Left colon (tissue), 2 donors: ENCODE measurements around the gene SPSB1. TPM values are rescaled to one million over a fixed set of nuclear protein-coding genes. Genes with fewer than 3 reads are reported as not detected.
A peak's percentile ranks its signal among the peaks of the same experiment; 100 is the strongest.
"Not testable (repeated sequence)": the region's sequence is repeated elsewhere in the genome, so short reads cannot be mapped to it uniquely, and the experiment has no call there.

ENCODE experiments used
- ATAC-seq: fragments of 200-7000 bp; cut with Tn5 transposase; one replicate; pipeline ENCODE4 v1.9.1; 2020; ENCODE audit warnings: mild to moderate bottlenecking, moderate library complexity
- DNase-seq, 2 donors: peaks; one replicate each; pipeline ENCODE4 v3.0.0-alpha.2; 2020
- intact Hi-C, 2 donors: fragments of 100-400 bp; cut with DNase I in 1 of 2; cut with micrococcal nuclease in 1 of 2; formaldehyde crosslinking; loops; one replicate each; pipeline versions ENCODE4 v1.11.2 to v1.14.0; 2022; cut with DNase I, micrococcal nuclease
- total RNA-seq, 2 donors: library from RNA; stranded (reverse); fragmentation: NEBNext Ultra II Directional; extraction: Animal tissue kit (Norgen Biotek cat#: 25700); gene quantifications; one replicate each; pipeline ENCODE4 v1.2.1, GENCODE V29; 2021
- donor health status: DM: no; HTN: no; CAD: no.
- donor health status: DM: yes; HTN: yes; CAD: no.

The SPSB1 gene
- total RNA-seq, 2 donors from 2014 or later: 30.3 to 56.4 TPM

DNA sequence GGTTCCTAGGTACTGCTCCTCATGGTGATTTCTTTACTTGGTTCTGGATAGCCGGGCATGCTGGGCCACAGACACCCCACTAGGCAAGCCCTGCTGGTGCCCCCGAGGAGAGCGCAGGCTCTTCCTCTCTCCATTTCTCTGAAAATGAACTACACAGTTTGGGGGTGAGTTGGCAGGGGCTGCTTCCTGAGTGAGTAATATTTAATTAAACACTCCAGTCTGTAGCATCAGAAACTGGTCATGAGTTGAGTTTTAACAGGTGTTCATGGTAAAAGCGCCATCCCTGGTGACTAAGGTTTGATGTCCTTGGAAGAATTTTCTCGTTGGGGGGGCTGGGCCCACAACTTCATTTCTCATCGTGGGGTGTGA lies 1.7 kb downstream of the SPSB1 start:
- no peak for ATAC-seq
- DNase-seq: peak in 1 of 2 donors; percentile 30
- intact Hi-C loops: no loop called here

DNA sequence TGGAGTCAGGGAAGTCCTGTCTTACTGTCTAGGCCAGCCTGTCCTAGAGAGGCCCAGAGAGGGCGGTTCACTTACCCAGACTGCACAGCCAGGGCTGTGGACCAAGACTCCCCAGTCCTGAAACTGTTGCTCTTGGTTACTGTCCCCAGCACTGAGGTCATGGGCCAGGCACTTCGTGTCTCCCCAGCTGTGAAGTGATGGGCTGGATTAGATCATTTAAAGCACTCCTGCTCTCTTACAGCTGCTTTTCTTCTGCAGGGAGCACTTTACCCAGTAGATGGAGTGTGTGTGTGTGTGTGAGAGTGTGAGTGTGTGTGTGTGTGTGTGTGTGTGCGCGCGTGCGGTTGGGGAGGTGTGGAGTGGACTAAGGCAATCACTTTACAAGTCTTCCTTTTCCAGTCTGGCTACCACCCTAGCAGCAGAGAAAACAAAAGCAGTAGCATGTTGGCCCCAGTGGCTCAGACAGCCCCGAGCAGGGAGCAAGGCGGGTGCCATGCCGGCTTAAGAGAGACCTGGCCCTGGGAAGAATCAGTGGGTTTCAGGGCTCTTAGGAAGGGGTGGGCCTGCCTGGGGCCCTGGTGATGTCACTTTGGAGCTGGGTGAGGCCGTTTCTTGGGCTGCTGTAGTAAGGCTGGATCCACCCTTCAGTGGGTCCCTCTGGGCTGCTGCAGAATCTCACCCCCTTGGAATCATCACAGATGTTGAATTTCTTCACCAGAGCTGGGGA lies 2.4 kb downstream of the SPSB1 start:
- DNase-seq (peak in 1 of 2 donors; percentile 39), ATAC-seq (peak; percentile 23)
- intact Hi-C loops: no loop called here

DNA sequence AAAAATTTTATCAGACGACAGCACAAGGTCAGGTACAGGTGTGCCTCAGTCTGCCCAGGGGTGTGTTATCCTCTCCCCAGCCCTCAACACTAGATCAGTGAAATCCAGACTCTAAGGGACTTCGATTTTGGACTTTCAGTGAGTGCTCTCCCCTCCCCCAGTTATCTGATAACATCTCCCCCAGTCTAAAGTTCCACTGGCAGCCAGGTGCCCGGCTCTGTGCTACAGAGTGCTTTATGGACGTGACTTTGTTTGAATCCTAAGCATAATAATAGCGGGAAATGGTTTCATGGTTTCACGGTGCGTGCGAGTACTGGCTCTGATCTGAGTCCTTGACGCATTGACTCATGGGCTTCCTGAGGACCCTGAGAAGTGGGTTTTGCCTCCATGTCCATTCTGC lies 3.2 kb downstream of the SPSB1 start:
- no peak for ATAC-seq
- intact Hi-C loops: no loop called here
- no peak for DNase-seq

DNA sequence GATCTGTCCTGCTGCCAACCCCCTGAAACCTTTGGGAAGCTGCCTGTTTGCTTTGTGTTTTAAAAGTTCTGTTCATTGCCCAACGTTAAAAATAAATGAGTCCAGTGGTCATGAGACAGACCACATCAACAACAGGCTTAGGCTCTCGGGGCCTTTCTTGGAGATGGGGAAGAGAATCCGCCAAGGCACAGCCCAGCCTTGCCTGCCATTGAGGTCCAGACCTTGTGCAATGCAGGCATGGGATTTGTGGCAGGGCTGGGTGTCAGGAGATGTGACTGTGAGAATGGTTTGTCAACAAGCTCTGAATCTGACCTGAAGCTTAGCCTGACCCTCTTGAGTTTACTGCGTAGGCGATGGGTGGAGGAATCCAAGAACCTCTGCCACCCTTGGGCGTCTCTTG lies 4.2 kb downstream of the SPSB1 start:
- DNase-seq: no peak
- intact Hi-C loops: no loop called here

DNA sequence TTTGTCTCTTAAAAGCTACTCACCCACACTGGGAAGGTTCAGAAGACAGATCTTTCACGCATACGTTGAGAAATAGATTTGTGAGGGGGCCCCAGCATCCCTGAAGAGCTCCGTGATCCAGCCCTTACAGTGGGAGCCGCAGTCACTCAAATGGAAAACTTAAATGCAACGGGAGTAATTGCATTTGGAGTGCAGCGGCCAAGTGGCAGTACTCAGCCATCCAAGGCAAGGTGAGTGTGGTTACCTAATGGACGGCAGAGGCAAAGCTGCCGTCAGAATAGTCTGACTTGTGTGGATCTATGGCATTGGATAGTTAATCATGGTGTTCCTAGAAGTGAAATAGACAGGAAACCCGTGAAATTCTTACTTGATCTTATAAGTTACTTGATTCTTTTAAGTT lies 5.1 kb downstream of the SPSB1 start:
- intact Hi-C loops: no loop called here
- DNase-seq (no peak), ATAC-seq (no peak)

More for the DNA sequence above, 4.2 kb downstream of the SPSB1 start:
- no peak for ATAC-seq

DNA sequence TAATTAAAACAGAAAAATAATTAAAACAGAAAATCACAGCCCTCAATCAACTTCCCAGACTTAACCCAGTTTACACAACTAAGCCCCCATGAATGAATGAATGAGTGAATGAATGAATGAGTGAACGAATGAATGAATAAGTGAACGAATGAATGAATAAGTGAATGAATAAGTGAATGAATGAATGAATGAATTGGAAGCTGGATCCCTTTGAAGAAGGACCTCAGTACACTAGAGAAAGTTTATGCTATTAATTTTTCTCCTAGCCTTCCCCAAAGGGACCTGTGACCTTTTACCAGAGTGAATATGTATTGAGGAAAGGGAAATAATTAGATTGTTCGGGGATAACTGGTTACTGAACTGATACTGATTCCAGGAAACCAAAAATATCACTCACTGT lies 5.6 kb downstream of the SPSB1 start:
- ATAC-seq (no peak), DNase-seq (no peak)
- intact Hi-C loops: no loop called here

DNA sequence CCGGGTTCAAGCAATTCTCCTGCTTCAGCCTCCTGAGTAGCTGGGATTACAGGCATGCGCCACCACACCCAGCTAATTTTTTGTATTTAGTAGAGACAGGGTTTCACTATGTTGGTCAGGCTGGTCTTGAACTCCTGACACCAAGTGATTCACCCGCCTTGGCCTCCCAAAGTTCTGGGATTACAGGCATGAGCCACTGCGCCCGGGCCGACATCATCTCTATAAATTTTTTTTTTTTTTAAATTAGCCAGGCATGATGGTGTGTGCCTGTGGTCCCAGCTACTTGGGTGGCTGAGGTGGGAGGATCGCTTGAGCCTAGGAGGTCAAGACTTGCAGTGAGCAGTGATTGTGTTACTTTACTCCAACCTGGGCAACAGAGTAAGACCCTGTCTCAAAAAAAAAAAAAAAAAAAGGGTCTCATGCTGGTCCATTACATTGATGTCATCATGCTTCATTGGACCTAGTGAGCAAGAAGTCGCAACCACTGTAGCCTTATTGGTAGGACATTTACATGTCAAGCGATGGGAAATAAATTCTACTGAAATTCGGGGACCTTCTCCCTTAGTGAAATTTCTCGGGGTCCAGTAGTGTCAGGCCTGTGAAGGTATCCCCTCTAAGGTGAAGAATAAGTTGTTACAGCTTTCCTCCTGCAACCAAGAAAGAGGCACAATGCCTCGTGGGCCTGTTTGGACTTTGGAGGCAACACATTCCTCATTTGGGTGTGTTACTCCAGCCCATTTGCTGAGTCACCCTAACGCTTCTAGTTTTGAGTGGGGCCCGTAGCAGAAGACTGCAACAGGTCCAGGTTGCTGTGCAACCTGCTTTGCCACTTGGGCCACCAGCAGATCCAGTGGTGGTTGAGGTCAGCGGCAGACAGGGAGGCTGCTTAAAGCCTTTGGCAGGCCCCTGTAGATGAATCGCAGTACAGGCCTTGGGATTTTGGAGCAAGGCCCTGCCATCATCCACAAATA lies 7.2 kb downstream of the SPSB1 start:
- intact Hi-C loops: not testable (repeated sequence)
- ATAC-seq (peak; percentile 81), DNase-seq (peak; percentile 43 to 82)

DNA sequence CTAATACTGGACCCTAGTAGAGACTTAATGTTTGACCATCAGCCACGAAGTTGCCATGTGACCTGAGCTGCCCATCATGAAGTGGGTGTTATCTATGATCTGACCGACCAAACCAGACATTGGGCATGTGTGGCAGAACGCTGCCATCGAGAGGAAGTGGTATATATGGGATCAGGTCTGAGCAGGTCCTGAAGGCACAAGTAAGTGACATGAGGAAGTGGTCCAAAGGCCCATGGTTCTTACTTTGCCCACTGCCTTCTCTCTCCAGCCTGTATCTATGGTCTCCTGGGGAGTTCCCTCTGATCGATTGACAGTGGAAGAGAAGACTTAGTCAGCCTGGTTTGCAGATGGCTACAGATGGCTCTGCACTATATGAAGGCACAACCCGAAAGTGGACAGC lies 7.9 kb downstream of the SPSB1 start:
- ATAC-seq: no peak
- intact Hi-C loops: no loop called here
- DNase-seq: no peak

DNA sequence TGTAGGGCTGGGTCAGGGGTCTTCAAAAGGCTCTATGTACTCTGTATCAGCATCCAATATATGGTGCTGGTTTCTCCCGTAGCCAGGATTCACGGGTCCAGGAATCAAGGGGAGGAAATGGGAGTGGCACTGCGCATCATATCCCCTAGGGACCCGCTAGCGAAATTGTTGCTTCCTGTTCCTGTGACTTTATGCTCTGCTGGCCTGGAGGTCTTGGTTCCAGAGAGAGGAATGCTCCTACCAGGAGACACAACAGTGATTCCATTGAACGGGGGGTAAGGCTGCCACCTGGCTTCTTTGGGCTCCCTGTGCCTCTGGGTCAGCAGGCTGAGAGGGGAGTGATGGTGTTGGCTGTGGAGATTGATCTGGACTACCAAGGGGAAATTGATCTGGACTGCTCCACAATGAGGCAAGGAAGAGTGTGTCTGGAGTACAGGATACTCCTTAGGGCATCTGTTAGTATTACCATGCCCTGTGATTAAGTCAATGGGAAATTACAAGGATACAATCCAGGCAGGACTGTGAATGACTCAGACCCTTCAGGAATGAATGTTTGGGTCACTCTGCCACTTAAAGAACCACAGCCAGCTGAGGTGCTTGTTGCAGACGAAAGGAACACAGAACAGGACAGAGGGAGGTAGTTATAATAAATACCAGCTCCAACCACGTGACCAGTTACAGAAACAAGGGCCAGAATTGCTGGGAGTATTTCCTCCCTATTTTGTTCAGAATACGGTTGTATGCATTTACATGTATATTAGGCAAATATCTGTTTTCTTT lies 10.2 kb downstream of the SPSB1 start:
- intact Hi-C loops: no loop called here
- ATAC-seq (peak; percentile 56), DNase-seq (no peak)

DNA sequence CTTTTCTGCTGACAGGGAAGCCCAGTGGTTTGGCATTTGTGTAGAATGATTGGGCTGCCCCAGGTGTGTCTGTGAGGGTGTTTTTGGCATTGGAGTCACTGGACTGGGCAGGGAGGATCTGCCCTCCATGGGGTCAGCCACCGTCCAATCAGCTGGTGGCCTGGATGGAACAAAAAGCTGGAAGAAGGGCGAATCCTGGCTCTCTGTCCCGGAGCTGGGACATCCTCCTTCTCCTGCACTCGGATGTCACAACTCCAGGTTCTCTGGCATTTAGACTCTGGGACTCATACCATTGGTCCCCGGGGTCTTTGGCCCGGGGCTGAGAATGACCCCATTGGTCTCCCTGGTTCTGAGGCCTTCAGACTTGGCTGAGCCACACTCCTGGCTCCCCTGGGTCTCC lies 11.2 kb downstream of the SPSB1 start:
- DNase-seq (no peak), ATAC-seq (no peak)
- intact Hi-C loops: no loop called here

DNA sequence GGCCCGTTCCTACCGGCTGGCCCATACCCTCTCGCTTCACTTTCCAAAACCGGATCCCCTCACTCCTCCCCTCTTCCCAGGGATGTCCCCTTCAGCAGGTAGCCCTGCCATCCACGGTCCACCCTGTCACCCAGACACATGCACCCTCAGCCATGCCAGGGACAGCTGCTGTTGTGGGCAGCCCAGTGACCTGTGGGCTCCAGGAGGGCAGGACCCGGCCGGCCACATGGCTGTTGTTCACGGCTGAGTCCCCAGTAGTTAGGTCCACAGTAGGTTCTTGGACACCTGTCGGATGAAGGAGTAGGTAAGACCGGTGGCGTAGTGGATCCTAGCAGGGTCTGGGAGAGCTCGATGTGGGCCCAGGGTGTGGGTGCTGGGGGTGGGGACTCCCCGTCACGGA lies 12.5 kb downstream of the SPSB1 start:
- no peak for DNase-seq
- intact Hi-C loops: no loop called here
- no peak for ATAC-seq

DNA sequence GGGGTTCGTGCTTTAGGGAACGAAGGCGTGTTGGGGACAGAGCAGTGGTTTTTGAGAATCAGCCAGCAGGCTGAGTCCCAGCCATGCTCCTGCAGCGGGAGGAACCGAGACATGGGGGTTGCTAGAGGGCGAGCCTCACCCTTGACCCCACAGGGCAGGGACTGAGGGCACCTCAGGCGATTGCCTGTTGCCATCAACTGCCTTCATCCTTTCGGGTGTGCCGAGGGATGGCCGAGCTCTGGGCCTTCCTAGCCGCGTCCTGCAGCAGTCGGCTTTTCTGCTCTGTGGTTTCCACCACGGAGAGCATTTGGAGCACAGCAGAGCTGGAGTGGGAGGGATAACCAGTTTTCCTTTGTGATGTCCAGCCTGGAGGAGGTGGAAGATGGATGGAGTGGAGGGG lies 13.3 kb downstream of the SPSB1 start:
- ATAC-seq: no peak
- intact Hi-C loops: no loop called here

DNA sequence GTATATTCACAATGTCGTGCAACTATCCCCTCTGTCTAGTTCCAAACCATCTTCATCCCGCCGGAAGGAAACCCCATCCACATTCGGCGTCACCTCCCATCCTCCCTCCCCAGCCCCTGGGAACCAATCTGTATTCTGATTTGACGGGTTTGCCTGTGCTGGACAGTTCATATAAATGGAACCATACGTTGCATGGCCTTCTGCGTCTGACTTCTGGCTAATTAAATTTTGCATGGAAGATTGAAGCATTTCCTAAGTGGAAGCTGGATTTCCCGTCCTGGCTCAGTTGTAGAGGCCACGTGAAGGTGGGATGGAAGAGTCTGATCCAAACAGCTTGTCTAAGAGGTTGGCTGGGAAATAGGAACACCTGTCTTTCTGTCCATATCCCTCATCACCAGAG lies 14.6 kb downstream of the SPSB1 start:
- DNase-seq: no peak
- ATAC-seq: no peak
- intact Hi-C loops: no loop called here

More for the DNA sequence above, 13.3 kb downstream of the SPSB1 start:
- DNase-seq: no peak

DNA sequence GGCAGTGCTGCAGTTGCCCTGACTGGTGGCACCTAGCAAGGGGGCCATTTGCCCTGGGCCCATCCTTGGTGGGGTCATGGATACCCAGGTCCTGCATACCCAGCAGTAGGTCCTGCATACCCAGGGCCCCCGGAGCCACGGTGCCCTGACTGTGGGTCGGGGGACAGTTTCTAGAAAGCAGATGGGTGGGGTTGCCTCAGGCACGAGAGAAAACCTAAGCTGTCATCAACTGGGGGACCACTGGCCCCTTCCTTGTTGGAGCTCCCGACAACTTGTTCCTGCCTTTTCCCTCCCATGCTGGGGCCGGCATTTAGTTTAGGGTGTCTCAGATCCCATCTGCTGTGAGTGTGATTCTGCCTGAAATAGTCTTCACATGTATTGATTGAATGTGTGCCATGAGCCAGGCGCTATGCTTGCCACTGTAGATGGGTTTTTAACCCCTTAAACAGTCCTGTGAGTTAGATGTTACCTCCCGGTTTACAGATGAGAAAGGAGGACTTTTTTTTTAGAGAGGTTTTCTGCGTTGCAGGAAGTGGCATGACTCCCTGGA lies 15.6 kb downstream of the SPSB1 start:
- intact Hi-C loops: no loop called here
- DNase-seq (no peak), ATAC-seq (no peak)

DNA sequence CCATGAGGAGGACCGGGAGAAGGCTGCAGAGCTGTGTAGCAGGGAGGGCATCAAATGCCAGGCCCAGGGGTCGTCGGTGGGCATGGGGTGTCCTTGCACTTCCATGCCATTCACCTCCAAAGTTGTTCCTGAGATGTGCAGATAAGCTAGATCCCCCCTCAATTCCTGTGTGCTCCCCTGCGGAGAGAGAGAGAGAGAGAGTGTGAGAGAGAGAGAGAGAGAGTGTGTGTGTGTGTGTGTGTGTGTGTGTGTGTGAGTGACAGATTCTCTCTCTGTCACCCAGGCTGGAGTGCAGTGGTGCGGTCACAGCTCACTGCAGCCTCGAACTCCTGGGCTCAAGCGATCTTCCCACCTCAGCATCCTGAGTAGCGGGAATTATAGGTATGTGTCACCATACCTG lies 16.4 kb downstream of the SPSB1 start:
- intact Hi-C loops: no loop called here
- DNase-seq (no peak), ATAC-seq (no peak)

DNA sequence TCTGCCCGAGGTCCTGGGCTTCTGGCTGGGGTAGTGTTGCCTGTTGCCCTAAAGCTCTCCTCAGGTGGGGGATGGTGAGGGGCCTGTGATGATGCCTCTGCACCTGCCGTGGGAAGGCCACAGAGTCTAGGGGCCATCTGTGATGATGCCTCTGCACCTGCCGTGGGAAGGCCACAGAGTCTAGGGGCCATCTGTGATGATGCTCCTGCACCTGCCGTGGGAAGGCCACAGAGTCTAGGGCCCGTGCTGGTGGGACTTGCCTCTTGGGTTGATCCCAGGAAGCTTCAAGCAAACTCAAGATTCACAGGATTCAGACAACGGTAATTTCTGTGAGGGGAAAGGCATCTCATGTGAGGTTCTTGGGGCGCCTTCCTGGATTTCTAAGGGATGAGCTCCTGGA lies 17.3 kb downstream of the SPSB1 start:
- DNase-seq (no peak), ATAC-seq (no peak)
- intact Hi-C loops: no loop called here

DNA sequence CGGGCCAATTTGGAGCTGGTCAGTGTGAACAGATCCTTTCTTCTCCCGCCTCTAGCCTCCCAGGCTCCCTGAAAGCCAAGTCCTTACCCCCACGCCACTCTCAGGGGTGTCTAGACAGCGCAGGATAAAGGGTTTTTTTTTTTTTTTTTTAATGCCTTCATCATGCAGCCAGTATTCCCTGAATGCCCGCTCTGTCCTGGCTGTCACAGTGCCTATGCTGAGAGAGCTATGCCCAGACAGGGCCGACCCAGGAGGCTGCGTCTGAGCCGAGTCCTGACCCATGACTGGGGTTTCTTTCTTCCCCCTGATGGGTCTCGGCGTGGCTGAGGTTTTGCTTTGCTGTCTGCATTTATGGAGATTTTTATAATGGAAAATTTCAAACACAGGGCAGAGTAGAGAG lies 18.3 kb downstream of the SPSB1 start:
- DNase-seq (no peak), ATAC-seq (no peak)
- intact Hi-C loops: no loop called here

DNA sequence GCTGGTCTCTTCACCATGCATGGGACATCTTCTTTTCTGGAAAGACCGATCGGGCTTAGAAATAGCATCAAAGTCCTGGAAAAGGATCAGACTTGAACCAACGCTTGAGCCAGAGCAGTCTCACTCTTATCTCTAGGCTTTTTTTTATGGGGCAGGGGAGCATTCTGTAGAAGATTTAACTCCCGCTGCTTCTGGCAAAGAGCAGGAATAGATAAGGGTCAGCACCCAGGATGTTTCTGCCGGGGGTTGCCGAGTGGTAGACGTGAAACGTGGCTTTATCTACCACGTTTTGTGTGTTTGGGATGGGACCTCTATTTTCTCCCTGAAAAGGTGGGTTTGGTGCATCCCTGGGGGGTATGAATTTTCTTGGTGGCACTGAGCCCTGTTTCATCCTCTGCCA lies 18.8 kb downstream of the SPSB1 start:
- intact Hi-C loops: no loop called here
- DNase-seq: no peak
- ATAC-seq: no peak

DNA sequence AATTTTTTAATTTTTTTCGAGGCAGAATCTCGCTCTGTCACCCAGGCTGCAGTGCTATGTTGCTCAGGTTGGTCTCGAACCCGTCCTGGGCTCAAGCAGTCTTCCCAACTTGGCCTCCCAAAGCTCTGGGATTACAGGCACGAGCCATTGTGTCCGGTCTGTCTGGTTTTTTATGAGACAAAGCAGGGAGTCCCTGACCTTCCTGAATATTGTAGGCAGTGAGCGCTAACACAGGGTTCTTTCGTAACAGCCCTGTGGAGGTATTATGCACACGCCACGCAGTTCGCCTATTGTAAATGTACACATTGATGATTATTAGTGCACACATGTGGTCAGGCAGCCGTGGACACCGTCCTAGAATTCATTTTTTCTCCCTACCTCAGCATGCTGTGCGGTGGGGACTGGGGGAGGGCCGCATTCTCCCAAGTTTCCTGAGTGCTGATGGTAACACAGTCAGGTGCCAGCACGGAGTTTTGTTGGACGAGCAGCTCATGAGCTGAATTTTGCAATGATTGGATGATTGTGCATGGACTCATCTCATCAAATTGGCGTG lies 19.6 kb downstream of the SPSB1 start:
- intact Hi-C loops: no loop called here
- ATAC-seq (no peak), DNase-seq (no peak)
